Stimulated activated CD4-positive, alpha-beta T cell treated with anti-CD3 and anti-CD28 coated beads, Interleukin-4, amount 100 ng/mL, for 24 hours (primary cell): Measurements from ENCODE around the gene MLYCD.

Experiments used
- DNase-seq: peaks from one replicate; pipeline ENCODE4 v3.0.0-alpha.2; 2020

Gene MLYCD

GRCh38 chr16:83898463-83899271 lies at the start of gene MLYCD:
Gene MLYCD, plus strand, starts transcription at chr16:83899115. Its CDS starts 30 bp downstream, at chr16:83899145.
- peak; percentile 69 for DNase-seq

- DNase-seq: no peak
Measured at GRCh38 chr16:83849421-83849820, 49.5 kb upstream of the MLYCD start.

- no peak for DNase-seq
Measured at GRCh38 chr16:83850947-83851346, 48.0 kb upstream of the MLYCD start.

GRCh38 chr16:83851473-83851872 lies 47.4 kb upstream of the MLYCD start:
- DNase-seq: no peak

GRCh38 chr16:83852774-83853173 lies 46.1 kb upstream of the MLYCD start:
- DNase-seq: no peak

- no peak for DNase-seq
Measured at GRCh38 chr16:83853834-83854233, 45.1 kb upstream of the MLYCD start.

- DNase-seq: no peak
Measured at GRCh38 chr16:83854420-83854819, 44.5 kb upstream of the MLYCD start.

- DNase-seq: no peak
Measured at GRCh38 chr16:83856792-83857191, 42.1 kb upstream of the MLYCD start.

- DNase-seq: no peak
Measured at GRCh38 chr16:83859265-83859664, 39.6 kb upstream of the MLYCD start.

GRCh38 chr16:83862661-83863060 lies 36.3 kb upstream of the MLYCD start:
- no peak for DNase-seq

- no peak for DNase-seq
Measured at GRCh38 chr16:83863682-83864081, 35.2 kb upstream of the MLYCD start.

GRCh38 chr16:83870830-83871229 lies 28.1 kb upstream of the MLYCD start:
- no peak for DNase-seq

- DNase-seq: no peak
Measured at GRCh38 chr16:83878838-83879237, 20.1 kb upstream of the MLYCD start.

- DNase-seq: no peak
Measured at GRCh38 chr16:83882163-83882885, 16.6 kb upstream of the MLYCD start.

- DNase-seq: no peak
Measured at GRCh38 chr16:83886199-83886971, 12.5 kb upstream of the MLYCD start.

GRCh38 chr16:83887080-83887479 lies 11.8 kb upstream of the MLYCD start:
- DNase-seq: no peak

GRCh38 chr16:83887564-83887963 lies 11.4 kb upstream of the MLYCD start:
- no peak for DNase-seq

- no peak for DNase-seq
Measured at GRCh38 chr16:83888672-83889044, 10.3 kb upstream of the MLYCD start.

- no peak for DNase-seq
Measured at GRCh38 chr16:83890359-83890758, 8.6 kb upstream of the MLYCD start.

GRCh38 chr16:83891742-83892141 lies 7.2 kb upstream of the MLYCD start:
- no peak for DNase-seq

- no peak for DNase-seq
Measured at GRCh38 chr16:83895243-83895642, 3.7 kb upstream of the MLYCD start.

- no peak for DNase-seq
Measured at GRCh38 chr16:83895942-83896341, 3.0 kb upstream of the MLYCD start.

- peak; percentile 50 for DNase-seq
Measured at GRCh38 chr16:83899272-83899897, 470 bp downstream of the MLYCD start.
